Measurements from ENCODE around the gene HYDIN.

HYDIN gene

GRCh38 chr16:71214746-71215381 is 15.7 kb downstream of the HYDIN start:
- no peak overlapping the region for H3K4me3 ChIP-seq (replicated peaks in 1 of 2; ENCODE audit: low read depth in 2 of 2, low read length in 2 of 2)
- DNase-seq (ENCODE audit: low read depth in 2 of 2), result peak; percentile 5 to 10
- no peak for TF ChIP-seq CTCF (IDR thresholded peaks at IDR 0.05; ENCODE audit: low read depth, low read length)

GRCh38 chr16:71205482-71206131 is 24.9 kb downstream of the HYDIN start:
- no peak overlapping the region for H3K4me3 ChIP-seq (replicated peaks in 1 of 2; ENCODE audit: low read depth in 2 of 2, low read length in 2 of 2)
- no peak for TF ChIP-seq CTCF (IDR thresholded peaks at IDR 0.05; ENCODE audit: low read depth, low read length)
- DNase-seq (ENCODE audit: low read depth in 2 of 2), result no peak

- no peak for DNase-seq (ENCODE audit: low read depth in 2 of 2)
- no peak for TF ChIP-seq CTCF (IDR thresholded peaks at IDR 0.05; ENCODE audit: low read depth, low read length)
- H3K4me3 ChIP-seq (replicated peaks in 1 of 2; ENCODE audit: low read depth in 2 of 2, low read length in 2 of 2), result no peak overlapping the region
Measured at GRCh38 chr16:71203631-71204030, 26.9 kb downstream of the HYDIN start.

GRCh38 chr16:71201556-71201955 is 29.0 kb downstream of the HYDIN start:
- DNase-seq (ENCODE audit: low read depth in 2 of 2), result no peak
- TF ChIP-seq CTCF (IDR thresholded peaks at IDR 0.05; ENCODE audit: low read depth, low read length), result no peak
- no peak overlapping the region for H3K4me3 ChIP-seq (replicated peaks in 1 of 2; ENCODE audit: low read depth in 2 of 2, low read length in 2 of 2)

GRCh38 chr16:71201054-71201453 is 29.5 kb downstream of the HYDIN start:
- TF ChIP-seq CTCF (IDR thresholded peaks at IDR 0.05; ENCODE audit: low read depth, low read length), result no peak
- no peak for DNase-seq (ENCODE audit: low read depth in 2 of 2)
- no peak overlapping the region for H3K4me3 ChIP-seq (replicated peaks in 1 of 2; ENCODE audit: low read depth in 2 of 2, low read length in 2 of 2)

GRCh38 chr16:71198408-71198807 is 32.1 kb downstream of the HYDIN start:
- TF ChIP-seq CTCF (IDR thresholded peaks at IDR 0.05; ENCODE audit: low read depth, low read length), result no peak
- DNase-seq (ENCODE audit: low read depth in 2 of 2), result no peak
- no peak overlapping the region for H3K4me3 ChIP-seq (replicated peaks in 1 of 2; ENCODE audit: low read depth in 2 of 2, low read length in 2 of 2)

All from cardiac fibroblast (primary cell).